Loucy (cell line): ENCODE measurements around the gene SPATA9.

Experiments used
- H2AFZ ChIP-seq: fragments of 200-600 bp; sonication (generic); 2 replicates; pipeline ENCODE4 v1.6.0; 2016; ENCODE audit warnings: antibody characterized with exemption, mild to moderate bottlenecking, low read length, moderate library complexity
- H3F3A ChIP-seq: fragments of 200-600 bp; 2 replicates; pipeline ENCODE4 v1.6.0; 2016; ENCODE audit warnings: antibody characterized with exemption, low read depth, mild to moderate bottlenecking
- H3K27me3 ChIP-seq: fragments of 200-600 bp; sonication (generic); 2 replicates; pipeline ENCODE4 v1.6.1; 2014; ENCODE audit warnings: low read length, mild to moderate bottlenecking; ENCODE audit not compliant: insufficient read depth, poor library complexity, severe bottlenecking
- H3K36me3 ChIP-seq: fragments of 200-600 bp; sonication (generic); 2 replicates; pipeline ENCODE4 v1.6.1; 2016; ENCODE audit warnings: low read length; ENCODE audit not compliant: insufficient read depth
- H3K4me1 ChIP-seq: fragments of 200-600 bp; sonication (generic); 2 replicates; pipeline ENCODE4 v1.5.1; 2014; ENCODE audit warnings: low read length, mild to moderate bottlenecking; ENCODE audit not compliant: insufficient read depth, poor library complexity, severe bottlenecking
- H3K4me2 ChIP-seq: fragments of 200-600 bp; sonication (generic); 2 replicates; pipeline ENCODE4 v1.6.0; 2014; ENCODE audit warnings: antibody characterized with exemption, low read length, low read depth, mild to moderate bottlenecking; ENCODE audit not compliant: poor library complexity, severe bottlenecking
- H3K4me3 ChIP-seq: fragments of 200-600 bp; sonication (generic); 2 replicates; pipeline ENCODE4 v1.5.1; 2014; ENCODE audit warnings: low read length, mild to moderate bottlenecking, mixed read lengths; ENCODE audit not compliant: poor library complexity, severe bottlenecking
- H3K79me2 ChIP-seq: fragments of 200-600 bp; sonication (generic); 2 replicates; pipeline ENCODE4 v1.6.1; 2014; ENCODE audit warnings: low read length; ENCODE audit not compliant: insufficient read depth
- H3K9ac ChIP-seq: fragments of 200-600 bp; sonication (generic); 2 replicates; pipeline ENCODE4 v1.6.0; 2014; ENCODE audit warnings: mild to moderate bottlenecking, low read depth, low read length, moderate library complexity; ENCODE audit not compliant: poor library complexity, severe bottlenecking
- H3K9me2 ChIP-seq: fragments of 200-600 bp; sonication (generic); replicated peaks from 2 replicates; pipeline ENCODE4 v1.6.1; 2016; ENCODE audit warnings: low read depth, low read length, mixed read lengths
- H3K9me3 ChIP-seq: fragments of 200-600 bp; sonication (generic); 2 replicates; pipeline ENCODE4 v1.6.1; 2014; ENCODE audit warnings: mild to moderate bottlenecking, antibody characterized with exemption, low read length, low read depth; ENCODE audit not compliant: insufficient read depth
- H4K20me1 ChIP-seq: fragments of 200-600 bp; sonication (generic); 2 replicates; pipeline ENCODE4 v1.6.0; 2014; ENCODE audit warnings: antibody characterized with exemption, low read length, mild to moderate bottlenecking; ENCODE audit not compliant: insufficient read depth, poor library complexity, severe bottlenecking
- EZH2phosphoT487 ChIP-seq: fragments of 200-600 bp; IDR thresholded peaks from 2 replicates; pipeline ENCODE4 v1.6.1; 2018; ENCODE audit warnings: antibody characterized with exemption, mild to moderate bottlenecking, moderate library complexity, borderline replicate concordance
- TF ChIP-seq, protein P1 (sequence below): fragments of 200-600 bp; sonication (generic); conservative IDR thresholded peaks from 2 replicates; pipeline ENCODE4 v1.5.1; 2014; ENCODE audit warnings: mild to moderate bottlenecking, antibody characterized with exemption, low read length

SPATA9 gene

DNA sequence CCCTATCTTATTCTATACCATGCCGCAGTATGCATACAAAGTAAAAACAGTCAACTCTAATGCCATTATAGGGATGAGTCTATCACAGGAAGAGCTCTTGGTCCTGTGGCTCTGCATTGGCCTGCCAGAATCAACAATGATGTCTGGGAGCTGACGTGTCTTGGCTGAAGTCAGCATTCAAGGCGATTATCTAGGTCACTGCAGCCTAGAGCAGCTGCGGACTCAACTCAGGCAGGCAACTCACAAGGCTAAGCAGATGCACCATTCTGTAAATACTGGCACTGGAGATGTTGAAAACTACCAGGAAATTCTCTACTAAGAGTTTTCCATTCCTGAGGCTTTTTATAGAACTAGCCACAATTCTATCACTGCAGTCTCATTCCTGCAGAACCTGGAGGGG, 13.3 kb downstream of the SPATA9 start:
- H3K4me3 ChIP-seq = no peak overlapping the region

DNA sequence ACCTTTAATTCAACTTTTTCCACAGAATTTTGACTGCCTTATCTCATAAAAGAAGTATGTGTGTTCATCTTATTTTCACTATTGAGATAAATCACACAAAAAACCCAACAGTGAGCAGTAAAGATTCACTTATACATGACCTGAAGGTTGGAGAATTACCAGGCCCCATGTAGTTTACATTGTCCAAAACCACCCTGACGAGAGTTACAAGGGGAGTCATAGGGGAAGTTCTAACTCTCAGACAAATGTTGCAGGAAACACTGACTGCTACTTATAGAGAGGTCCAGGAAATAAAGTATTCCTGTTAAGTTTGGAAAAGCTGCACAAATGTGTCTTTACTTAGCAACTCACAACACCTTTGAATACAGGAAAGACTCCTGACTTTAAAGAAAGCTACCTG, 14.1 kb downstream of the SPATA9 start:
- Histone ChIP-seq H3K9me3 (no peaks in the 10 kb centered on the region), H4K20me1 (no peaks in the 10 kb centered on the region), H2AFZ (peak overlapping the region; percentile 47), H3K36me3 (no peaks in the 10 kb centered on the region), H3K27me3 (no peaks in the 10 kb centered on the region), H3F3A (no peaks in the 10 kb centered on the region), H3K9ac (no peak overlapping the region), H3K79me2 (no peaks in the 10 kb centered on the region), H3K4me2 (no peak overlapping the region), H3K4me1 (peaks cover 25% of the 10 kb centered on the region), H3K4me3 (no peak overlapping the region), H3K9me2 (no peaks in the 10 kb centered on the region)
- TF ChIP-seq, protein P1, sequence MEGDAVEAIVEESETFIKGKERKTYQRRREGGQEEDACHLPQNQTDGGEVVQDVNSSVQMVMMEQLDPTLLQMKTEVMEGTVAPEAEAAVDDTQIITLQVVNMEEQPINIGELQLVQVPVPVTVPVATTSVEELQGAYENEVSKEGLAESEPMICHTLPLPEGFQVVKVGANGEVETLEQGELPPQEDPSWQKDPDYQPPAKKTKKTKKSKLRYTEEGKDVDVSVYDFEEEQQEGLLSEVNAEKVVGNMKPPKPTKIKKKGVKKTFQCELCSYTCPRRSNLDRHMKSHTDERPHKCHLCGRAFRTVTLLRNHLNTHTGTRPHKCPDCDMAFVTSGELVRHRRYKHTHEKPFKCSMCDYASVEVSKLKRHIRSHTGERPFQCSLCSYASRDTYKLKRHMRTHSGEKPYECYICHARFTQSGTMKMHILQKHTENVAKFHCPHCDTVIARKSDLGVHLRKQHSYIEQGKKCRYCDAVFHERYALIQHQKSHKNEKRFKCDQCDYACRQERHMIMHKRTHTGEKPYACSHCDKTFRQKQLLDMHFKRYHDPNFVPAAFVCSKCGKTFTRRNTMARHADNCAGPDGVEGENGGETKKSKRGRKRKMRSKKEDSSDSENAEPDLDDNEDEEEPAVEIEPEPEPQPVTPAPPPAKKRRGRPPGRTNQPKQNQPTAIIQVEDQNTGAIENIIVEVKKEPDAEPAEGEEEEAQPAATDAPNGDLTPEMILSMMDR = no peak
- TF ChIP-seq EZH2phosphoT487 = no peak

More for the DNA sequence above, 13.3 kb downstream of the SPATA9 start:
- Histone ChIP-seq H2AFZ (peak overlapping the region; percentile 47; the same call in 1 of the 2 replicates), H3F3A (no peaks in the 10 kb centered on the region), H3K4me1 (peaks cover 21% of the 10 kb centered on the region), H3K27me3 (no peaks in the 10 kb centered on the region), H3K9me3 (no peaks in the 10 kb centered on the region), H3K4me2 (no peak overlapping the region), H3K9me2 (no peaks in the 10 kb centered on the region), H4K20me1 (no peaks in the 10 kb centered on the region), H3K79me2 (no peaks in the 10 kb centered on the region), H3K9ac (no peak overlapping the region), H3K36me3 (no peaks in the 10 kb centered on the region)
- TF ChIP-seq EZH2phosphoT487 = no peak
- TF ChIP-seq, protein P1 = no peak

DNA sequence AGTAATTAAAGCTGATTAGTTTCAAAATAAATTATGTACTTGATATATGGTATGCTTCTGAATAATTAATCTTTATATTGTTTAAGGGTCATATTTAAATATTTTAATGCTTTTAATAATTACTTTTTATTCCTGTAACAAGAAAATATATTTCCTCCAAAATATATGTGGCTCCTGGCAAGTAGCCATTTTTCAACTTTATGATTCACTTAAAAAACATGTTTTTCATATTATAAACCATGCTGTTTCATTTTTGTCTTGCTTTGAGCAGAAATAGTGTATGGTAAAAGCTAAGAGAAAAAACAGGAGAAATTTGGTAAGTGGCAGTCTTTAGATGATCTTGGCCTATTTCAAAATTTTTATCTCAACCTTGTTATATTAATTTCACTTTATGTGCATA, 14.6 kb downstream of the SPATA9 start:
- H2AFZ ChIP-seq = no peak overlapping the region
- TF ChIP-seq EZH2phosphoT487 = no peak
- TF ChIP-seq, protein P1 = no peak
- peaks cover 25% of the 10 kb centered on the region for H3K4me1 ChIP-seq
- H3K4me3 ChIP-seq = no peak overlapping the region
- no peak overlapping the region for H3K4me2 ChIP-seq
- no peaks in the 10 kb centered on the region for H3K36me3 ChIP-seq
- no peak overlapping the region for H3K9ac ChIP-seq
- no peaks in the 10 kb centered on the region for H4K20me1 ChIP-seq
- H3F3A ChIP-seq = no peaks in the 10 kb centered on the region
- H3K9me3 ChIP-seq = no peaks in the 10 kb centered on the region
- no peaks in the 10 kb centered on the region for H3K9me2 ChIP-seq
- no peaks in the 10 kb centered on the region for H3K79me2 ChIP-seq
- H3K27me3 ChIP-seq = no peaks in the 10 kb centered on the region
